Omental fat pad (tissue), 4 donors: ENCODE measurements around the gene BST2. TPM values are rescaled to one million over a fixed set of nuclear protein-coding genes. Genes with fewer than 3 reads are reported as not detected.

Experiments used
- ATAC-seq: fragments of 150-250 bp; one replicate; pipeline ENCODE4 v1.9.1; 2016; ENCODE audit warnings: mild to moderate bottlenecking, moderate library complexity; ENCODE audit not compliant: low FRiP score
- DNase-seq: peaks from one replicate; pipeline ENCODE4 v3.0.0-alpha.2; 2019; ENCODE audit warnings: low spot score
- CTCF ChIP-seq, 3 donors: fragments of 450-650 bp; IDR thresholded peaks; one replicate each; pipeline ENCODE4 v1.5.1; 2016 to 2017; ENCODE audit warnings: antibody characterized with exemption in 3 of 3, mild to moderate bottlenecking in 3 of 3, moderate library complexity in 2 of 3
- total RNA-seq, 4 donors: library from RNA; depleted of rRNA; stranded (reverse); fragments of >200 nt; gene quantifications; one replicate each; pipeline ENCODE4 v1.1.0, GENCODE V29; 2016

The BST2 gene
- total RNA-seq, 4 donors from 2014 or later: 126 to 368 (median 146) TPM

GRCh38 chr19:17357724-17358123 lies 47.7 kb downstream of the BST2 start:
- TF ChIP-seq CTCF (IDR thresholded peaks at IDR 0.05): no peak
- no peak for DNase-seq
- no peak for ATAC-seq

GRCh38 chr19:17357078-17357666 lies 48.3 kb downstream of the BST2 start:
- no peak for TF ChIP-seq CTCF (IDR thresholded peaks at IDR 0.05)
- DNase-seq (no peak), ATAC-seq (no peak)

GRCh38 chr19:17353386-17353785 lies 52.0 kb downstream of the BST2 start:
- DNase-seq: no peak
- ATAC-seq: no peak
- TF ChIP-seq CTCF (IDR thresholded peaks at IDR 0.05): no peak

Other genes with a start within 250 kb of the BST2 start
- gene USE1, start 190.3 kb downstream of the BST2 start, total RNA-seq: 10 to 100 TPM; 14.5 to 22.3 (median 20.7) TPM
- 10 to 100 TPM in 1 of 4 donors, 1 to 10 TPM in 3; 6.7 to 17.7 (median 9.3) TPM for gene OCEL1, start 179.4 kb downstream of the BST2 start, total RNA-seq
- gene NR2F6, start 159.7 kb downstream of the BST2 start, total RNA-seq: 10 to 100 TPM; 16.9 to 45.4 (median 29.8) TPM
- gene USHBP1, start 140.9 kb downstream of the BST2 start, total RNA-seq: 10 to 100 TPM in 1 of 4 donors, 1 to 10 TPM in 3; 2.4 to 43.3 (median 5.8) TPM
- 10 to 100 TPM; 46.0 to 62.1 (median 59.1) TPM for gene BABAM1, start 138.2 kb downstream of the BST2 start, total RNA-seq
- gene ANKLE1, start 123.7 kb downstream of the BST2 start, total RNA-seq: under 1 TPM; 0.47 to 0.82 (median 0.52) TPM
- gene ABHD8, start 102.2 kb downstream of the BST2 start, total RNA-seq: 10 to 100 TPM in 2 of 4 donors, 1 to 10 TPM in 2; 6.1 to 13.2 (median 11.1) TPM
- gene MRPL34, start 99.8 kb downstream of the BST2 start, total RNA-seq: 100 to 1,000 TPM in 3 of 4 donors, 10 to 100 TPM in 1; 87.9 to 134 (median 119) TPM
- 10 to 100 TPM in 3 of 4 donors, 1 to 10 TPM in 1; 4.6 to 44.4 (median 23.8) TPM for gene DDA1, start 96.1 kb downstream of the BST2 start, total RNA-seq
- gene ANO8, start 70.8 kb downstream of the BST2 start, total RNA-seq: 1 to 10 TPM; 5.5 to 6.1 (median 5.8) TPM
- 10 to 100 TPM in 2 of 4 donors, 1 to 10 TPM in 2; 7.2 to 36.4 (median 12.0) TPM for gene GTPBP3, start 68.1 kb downstream of the BST2 start, total RNA-seq
- gene PLVAP, start 28.3 kb downstream of the BST2 start, total RNA-seq: 100 to 1,000 TPM in 2 of 4 donors, 10 to 100 TPM in 2; 39.7 to 139 (median 114) TPM
- 1 to 10 TPM in 1 of 4 donors, under 1 TPM in 1, not detected in 2; 0.93 to 1.7 TPM for gene CCDC194, start 11.4 kb downstream of the BST2 start, total RNA-seq
- 10 to 100 TPM; 34.1 to 65.0 (median 45.9) TPM for gene MVB12A, start 14.4 kb upstream of the BST2 start, total RNA-seq
- gene TMEM221, start 43.0 kb upstream of the BST2 start, total RNA-seq: 1 to 10 TPM in 1 of 4 donors, under 1 TPM in 2, not detected in 1; 0.38 to 1.9 (median 0.46) TPM
- gene NXNL1, start 55.3 kb upstream of the BST2 start, total RNA-seq: not detected
- 10 to 100 TPM; 26.6 to 52.8 (median 40.4) TPM for gene SLC27A1, start 64.9 kb upstream of the BST2 start, total RNA-seq
- gene PGLS, start 106.0 kb upstream of the BST2 start, total RNA-seq: 10 to 100 TPM; 57.8 to 92.5 (median 69.0) TPM
- 100 to 1,000 TPM in 3 of 4 donors, 10 to 100 TPM in 1; 70.0 to 141 (median 115) TPM for gene COLGALT1, start 150.0 kb upstream of the BST2 start, total RNA-seq